Gastroesophageal sphincter (tissue), 4 donors: Measurements from ENCODE around the gene C2orf42. TPM values are rescaled to one million over a fixed set of nuclear protein-coding genes. Genes with fewer than 3 reads are reported as not detected.
"Not testable (repeated sequence)": the region's sequence is repeated elsewhere in the genome, so short reads cannot be mapped to it uniquely, and the experiment has no call there.

Experiments
- ATAC-seq: fragments of 150-250 bp; one replicate; pipeline ENCODE4 v1.9.1; 2016; ENCODE audit warnings: mild to moderate bottlenecking, moderate library complexity
- H3K27ac ChIP-seq, 4 donors: fragments of 200-600 bp; sonication (generic) in 3 of 4; 1 replicate in 3 of 4; 2 replicates in 1 of 4; pipeline ENCODE4 v1.5.1; 2016 to 2019
- H3K27me3 ChIP-seq: fragments of 200-600 bp; sonication (generic); one replicate; pipeline ENCODE4 v1.5.1; 2019
- H3K36me3 ChIP-seq, 2 donors: fragments of 200-600 bp; sonication (generic); one replicate each; pipeline ENCODE4 v1.5.1; 2019; ENCODE audit warnings: control low read depth in 1 of 2
- H3K4me1 ChIP-seq, 3 donors: fragments of 200-600 bp; sonication (generic); 1 replicate in 2 of 3; 2 replicates in 1 of 3; pipeline ENCODE4 v1.5.1; 2016 to 2019; ENCODE audit warnings: control low read depth in 2 of 3
- H3K4me3 ChIP-seq, 2 donors: fragments of 200-600 bp; sonication (generic); one replicate each; pipeline ENCODE4 v1.5.1; 2019; ENCODE audit warnings: mild to moderate bottlenecking in 1 of 2, moderate library complexity in 1 of 2
- H3K9me3 ChIP-seq, 3 donors: fragments of 200-600 bp; sonication (generic); one replicate each; pipeline ENCODE4 v1.5.1; 2017 to 2019; ENCODE audit warnings: control low read depth in 2 of 3
- CTCF ChIP-seq, 4 experiments: fragments of 200-600 bp in 2 of 4; fragments of 450-650 bp in 2 of 4; sonication (generic) in 1 of 4; IDR thresholded peaks; one replicate each; pipeline ENCODE4 v1.5.1; 2017 to 2019; ENCODE audit warnings: antibody characterized with exemption in 4 of 4, mild to moderate bottlenecking in 2 of 4, moderate library complexity in 2 of 4
- EP300 ChIP-seq: sonication (generic); formaldehyde crosslinking; IDR thresholded peaks from one replicate; pipeline ENCODE4 v1.6.1; 2017; ENCODE audit warnings: antibody characterized with exemption, mild to moderate bottlenecking
- POLR2A ChIP-seq, 2 donors: fragments of 450-650 bp; IDR thresholded peaks; one replicate each; pipeline ENCODE4 v1.6.1; 2017; ENCODE audit warnings: antibody characterized with exemption in 2 of 2, mild to moderate bottlenecking in 2 of 2, moderate library complexity in 1 of 2
- POLR2AphosphoS5 ChIP-seq: sonication (generic); formaldehyde crosslinking; IDR thresholded peaks from one replicate; pipeline ENCODE4 v1.6.1; 2017; ENCODE audit warnings: antibody characterized with exemption
- WGBS, 2 donors: methylation state at CpG; one replicate each; pipeline ENCODE4 v1.1.5; 2018; ENCODE audit warnings: low coverage in 1 of 2; 5-methylcytosine and 5-hydroxymethylcytosine counted together
- total RNA-seq, 4 donors: library from RNA; depleted of rRNA; stranded (reverse); fragments of >200 nt; gene quantifications; one replicate each; pipeline ENCODE4 v1.1.0, GENCODE V29; 2016

The C2orf42 gene
- total RNA-seq, 4 donors from 2014 or later, result 17.5 to 32.1 (median 23.2) TPM

- Histone ChIP-seq H3K9me3 (no peaks in the 10 kb centered on the region), H3K36me3 (no peaks in the 10 kb centered on the region), H3K4me1 (peaks cover 0 to 11% (median 0%) of the 10 kb centered on the region in 3 donors), H3K27me3 (no peaks in the 10 kb centered on the region), H3K4me3 (no peak overlapping the region), H3K27ac (no peak overlapping the region)
- ATAC-seq, result no peak
- no peak for TF ChIP-seq EP300
- no peak for TF ChIP-seq POLR2AphosphoS5
- WGBS, 2 donors, result 55 to 62% methylated on average over 2 of the region's 5 CpGs
These were observed 1.7 kb upstream of the C2orf42 start for GRCh38 chr2:70192516-70192915.

GRCh38 chr2:70191244-70191735, 471 bp upstream of the C2orf42 start:
- peaks cover 0 to 11% (median 0%) of the 10 kb centered on the region in 3 donors for H3K4me1 ChIP-seq
- peak overlapping the region; percentile 66 to 74 for H3K4me3 ChIP-seq
- 63 to 80% methylated on average over 8 to 12 of the region's 13 CpGs for WGBS, 2 donors
- no peak for ATAC-seq
- TF ChIP-seq CTCF (IDR thresholded peaks at IDR 0.05) (no peak), POLR2A (IDR thresholded peaks at IDR 0.05) (no peak), EP300 (no peak), POLR2AphosphoS5 (no peak)
- no peaks in the 10 kb centered on the region for H3K27me3 ChIP-seq
- no peaks in the 10 kb centered on the region for H3K9me3 ChIP-seq
- peak overlapping the region; percentile 84 to 97 (median 92) for H3K27ac ChIP-seq
- no peaks in the 10 kb centered on the region for H3K36me3 ChIP-seq

- Histone ChIP-seq H3K36me3 (no peaks in the 10 kb centered on the region), H3K27ac (no peak overlapping the region), H3K4me1 (peaks cover 0 to 11% (median 0%) of the 10 kb centered on the region in 3 donors), H3K9me3 (no peaks in the 10 kb centered on the region), H3K4me3 (no peak overlapping the region), H3K27me3 (no peaks in the 10 kb centered on the region)
- ATAC-seq, result no peak
- TF ChIP-seq POLR2A (IDR thresholded peaks at IDR 0.05) (no peak), EP300 (no peak), CTCF (IDR thresholded peaks at IDR 0.05) (no peak), POLR2AphosphoS5 (no peak)
- WGBS, 2 donors, result 73 to 75% methylated on average over 5 of the region's 5 CpGs
These were observed 2.4 kb downstream of the C2orf42 start for GRCh38 chr2:70188460-70188859.

- peaks cover 0 to 11% (median 0%) of the 10 kb centered on the region in 3 donors for H3K4me1 ChIP-seq
- H3K27ac ChIP-seq, H3K36me3 ChIP-seq, H3K27me3 ChIP-seq, H3K9me3 ChIP-seq, H3K4me3 ChIP-seq, ATAC-seq: not testable (repeated sequence)
- WGBS, 2 donors, result 86 to 93% methylated on average over 6 to 9 of the region's 9 CpGs
These were observed 3.6 kb downstream of the C2orf42 start for GRCh38 chr2:70187170-70187569.

- H3K36me3 ChIP-seq, result peaks cover 0 to 51% of the 10 kb centered on the region in 2 donors
- H3K27ac ChIP-seq, result no peak overlapping the region
- H3K4me1 ChIP-seq, result no peaks in the 10 kb centered on the region
- H3K9me3 ChIP-seq, result no peaks in the 10 kb centered on the region
- TF ChIP-seq POLR2A (IDR thresholded peaks at IDR 0.05) (no peak), EP300 (no peak)
- H3K4me3 ChIP-seq, result no peak overlapping the region
- no peaks in the 10 kb centered on the region for H3K27me3 ChIP-seq
- 89 to 97% methylated on average over 4 of the region's 4 CpGs for WGBS, 2 donors
- ATAC-seq, result no peak
These were observed 8.1 kb downstream of the C2orf42 start for GRCh38 chr2:70182689-70183088.

GRCh38 chr2:70181363-70181956, 9.4 kb downstream of the C2orf42 start:
- 88 to 100% methylated on average over 6 to 9 of the region's 16 CpGs for WGBS, 2 donors
- H3K36me3 ChIP-seq, result peaks cover 0 to 63% of the 10 kb centered on the region in 2 donors
- no peak for ATAC-seq

More at GRCh38 chr2:70181363-70181956, 9.4 kb downstream of the C2orf42 start:
- H3K27ac ChIP-seq, result no peak overlapping the region
- TF ChIP-seq CTCF (IDR thresholded peaks at IDR 0.05), result no peak
- TF ChIP-seq EP300, result no peak
- no peak for TF ChIP-seq POLR2AphosphoS5
- TF ChIP-seq POLR2A (IDR thresholded peaks at IDR 0.05), result no peak
- H3K27me3 ChIP-seq, result no peaks in the 10 kb centered on the region
- H3K9me3 ChIP-seq, result no peaks in the 10 kb centered on the region
- H3K4me1 ChIP-seq, result no peaks in the 10 kb centered on the region
- no peak overlapping the region for H3K4me3 ChIP-seq
